HG03060 (cell line): Measurements from ENCODE around the gene IL36A.

Experiments
- ATAC-seq: cut with Tn5 transposase; IDR thresholded peaks from one replicate; pipeline ENCODE4 v1.9.1; 2021; ENCODE audit warnings: low read depth, moderate number of reproducible peaks; ENCODE audit not compliant: unreplicated experiment

Gene IL36A

GRCh38 chr2:113046465-113046864 lies 41.2 kb downstream of the IL36A start:
- ATAC-seq = no peak

GRCh38 chr2:113050921-113051895 lies 45.9 kb downstream of the IL36A start:
- no peak for ATAC-seq

DNA sequence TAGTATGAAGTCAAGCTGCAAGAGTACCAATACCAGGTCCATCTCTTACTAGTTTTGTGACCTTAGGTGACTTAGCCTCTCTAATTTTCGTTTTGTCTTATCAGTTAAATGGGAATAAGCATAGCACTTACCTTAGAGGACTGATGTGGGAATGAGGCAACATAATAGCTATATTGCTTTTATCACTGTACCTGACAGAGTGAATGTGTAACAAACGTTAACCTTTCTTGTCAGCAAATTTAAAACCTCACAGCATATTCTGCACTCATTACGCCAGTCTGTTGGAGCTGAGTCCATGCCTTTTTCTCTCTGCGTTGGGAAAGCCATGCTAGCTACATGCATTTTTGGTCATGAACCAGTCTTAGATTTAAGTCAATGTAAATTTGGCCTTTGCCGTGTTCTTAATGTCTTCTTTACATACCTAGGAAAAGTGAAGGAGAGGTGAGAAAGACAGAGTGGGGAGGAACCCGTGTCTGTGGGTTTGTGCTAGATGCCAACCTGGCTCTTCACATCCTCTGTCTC lies 47.2 kb downstream of the IL36A start, which contains the start of gene IL36B:
Gene IL36B, minus strand, starts transcription at position 472 of the 522 bp plus-strand sequence.
- no peak for ATAC-seq

DNA sequence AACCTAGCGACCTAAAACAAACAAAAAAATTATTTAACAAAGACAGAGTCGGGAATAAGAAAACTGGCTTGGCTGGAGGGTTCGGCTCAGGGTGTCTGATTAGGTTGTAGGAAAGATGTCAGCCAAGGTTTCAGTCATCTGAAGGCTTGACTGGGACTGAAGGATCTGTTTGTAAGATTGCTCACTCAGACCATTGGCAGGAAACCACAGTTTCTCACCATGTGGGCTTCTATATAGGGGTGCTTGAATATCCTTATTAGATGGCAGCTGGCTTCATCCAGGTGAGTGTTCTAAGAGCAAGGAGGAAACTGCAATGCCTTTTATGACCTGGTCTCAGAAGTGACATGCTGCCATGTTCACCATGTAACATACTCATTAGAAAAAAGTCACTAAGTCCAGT lies 48.4 kb downstream of the IL36A start:
- ATAC-seq = no peak

DNA sequence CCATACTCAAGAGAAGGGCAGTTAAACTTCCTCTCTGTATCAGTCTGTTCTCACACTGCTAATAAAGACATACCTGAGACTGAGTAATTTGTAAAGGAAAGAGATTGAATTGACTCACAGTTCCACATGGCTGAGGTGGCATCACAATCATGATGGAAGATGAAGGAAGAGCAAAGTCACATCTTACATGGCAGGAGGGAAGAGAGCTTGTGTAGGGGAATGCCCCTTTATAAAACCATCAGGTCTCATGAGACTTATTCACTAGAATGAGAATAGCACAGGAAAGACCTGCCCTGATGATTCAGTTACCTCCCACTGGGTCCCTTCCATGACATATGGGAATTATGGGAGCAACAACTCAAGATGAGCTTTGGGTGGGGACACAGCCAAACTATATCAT lies 48.8 kb downstream of the IL36A start:
- ATAC-seq = no peak

GRCh38 chr2:113056521-113056920 lies 51.3 kb downstream of the IL36A start:
- no peak for ATAC-seq

- no peak for ATAC-seq
Observed at GRCh38 chr2:113057117-113057516, 51.9 kb downstream of the IL36A start.
